ENCODE results near the gene ZBTB14.

ZBTB14 gene

GRCh38 chr18:5295981-5296705 lies 617 bp upstream of the ZBTB14 start:
- Histone ChIP-seq H3K4me1 (ENCODE audit: low read length) (peaks cover 7% of the 10 kb centered on the region), H3K9me3 (ENCODE audit: insufficient read depth, low read length) (no peaks in the 10 kb centered on the region), H3K4me3 (ENCODE audit: low read length) (peak overlapping the region; percentile 97), H3K9ac (ENCODE audit: low read length) (peak overlapping the region; percentile 94), H4K20me1 (ENCODE audit: insufficient read depth, low read length) (no peaks in the 10 kb centered on the region), H2AFZ (ENCODE audit: low read depth, low read length) (peak overlapping the region; percentile 75; the same call in 1 of the 2 replicates), H3K27me3 (ENCODE audit: low read depth, low read length) (peaks cover 4% of the 10 kb centered on the region; the same call in 1 of the 2 replicates), H3K79me2 (ENCODE audit: low read length) (peaks cover 17% of the 10 kb centered on the region), H3K27ac (ENCODE audit: low read length) (peak overlapping the region; percentile 89), H3K36me3 (replicated peaks; ENCODE audit: low read depth, low read length) (peaks cover 11% of the 10 kb centered on the region), H3K4me2 (ENCODE audit: low read length) (peak overlapping the region; percentile 74)
- no peak for TF ChIP-seq EZH2phosphoT487 (IDR thresholded peaks at IDR 0.05; ENCODE audit: low read depth)
- no peak for TF ChIP-seq CTCF (IDR thresholded peaks at IDR 0.05; ENCODE audit: low read depth, low read length)

DNA sequence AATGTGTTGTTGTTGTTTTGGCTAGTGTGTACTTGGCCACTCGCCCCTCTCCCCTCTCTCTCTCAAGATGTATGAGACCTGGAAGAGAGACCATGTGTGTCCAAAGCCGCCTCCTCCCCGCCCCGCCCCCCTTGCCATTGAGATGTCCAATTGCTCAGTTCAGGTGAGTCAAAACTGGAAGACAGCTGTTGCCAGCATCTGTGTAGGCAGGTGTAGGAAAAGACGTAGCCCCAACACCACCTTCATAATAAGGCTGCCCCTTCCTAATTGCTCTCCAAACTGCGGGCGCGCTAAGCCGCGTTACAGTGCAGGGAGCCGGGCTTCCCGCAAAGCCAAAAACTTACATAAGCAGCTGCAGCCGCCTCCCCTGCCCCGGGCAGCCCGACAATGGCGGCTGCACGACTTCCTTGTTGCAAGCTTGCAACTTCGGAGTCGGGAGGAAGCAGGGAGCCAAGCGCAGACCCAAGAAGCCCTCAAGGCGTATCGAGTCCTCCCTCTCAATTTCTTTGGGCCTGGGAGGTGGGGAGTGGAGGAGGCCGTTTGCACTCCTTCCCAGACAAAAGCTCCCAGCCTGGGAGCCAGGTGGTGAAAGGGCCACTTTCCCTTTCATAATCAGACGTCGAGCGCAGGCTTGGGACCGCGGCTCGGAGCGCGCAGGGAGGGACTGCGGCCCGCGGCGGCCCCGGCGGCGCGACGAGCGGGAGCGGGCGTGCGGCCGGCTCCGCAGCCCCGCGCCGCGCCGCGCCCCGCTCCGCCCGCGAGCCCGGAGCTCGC lies 882 bp downstream of the ZBTB14 start:
- Histone ChIP-seq H3K4me1 (ENCODE audit: low read length) (peaks cover 7% of the 10 kb centered on the region), H4K20me1 (ENCODE audit: insufficient read depth, low read length) (no peaks in the 10 kb centered on the region), H2AFZ (ENCODE audit: low read depth, low read length) (peak overlapping the region; percentile 80), H3K4me2 (ENCODE audit: low read length) (peak overlapping the region; percentile 88), H3K27ac (ENCODE audit: low read length) (peak overlapping the region; percentile 82), H3K36me3 (replicated peaks; ENCODE audit: low read depth, low read length) (peaks cover 23% of the 10 kb centered on the region), H3K9me3 (ENCODE audit: insufficient read depth, low read length) (no peaks in the 10 kb centered on the region), H3K4me3 (ENCODE audit: low read length) (peak overlapping the region; percentile 98), H3K9ac (ENCODE audit: low read length) (peak overlapping the region; percentile 94), H3K79me2 (ENCODE audit: low read length) (peaks cover 17% of the 10 kb centered on the region), H3K27me3 (ENCODE audit: low read depth, low read length) (no peaks in the 10 kb centered on the region)
- TF ChIP-seq EZH2phosphoT487 (IDR thresholded peaks at IDR 0.05; ENCODE audit: low read depth) (no peak), CTCF (IDR thresholded peaks at IDR 0.05; ENCODE audit: low read depth, low read length) (no peak)

DNA sequence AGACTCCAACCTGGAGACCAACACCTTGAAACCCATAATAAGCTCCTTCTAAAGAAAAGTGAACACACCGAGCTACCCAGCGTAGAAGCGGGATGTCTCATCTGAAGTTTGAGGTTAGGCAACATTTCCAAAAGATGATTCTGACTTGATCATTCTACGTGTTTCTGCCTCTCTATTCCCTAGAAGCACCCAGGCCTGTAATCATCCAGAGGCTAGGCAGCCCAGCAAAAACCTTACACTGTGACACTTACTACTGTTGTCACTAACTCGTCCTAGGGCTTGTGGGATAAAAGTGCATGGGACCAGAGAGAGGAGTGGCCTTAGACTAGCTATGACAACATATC lies 1.4 kb downstream of the ZBTB14 start:
- Histone ChIP-seq H3K36me3 (replicated peaks; ENCODE audit: low read depth, low read length) (peaks cover 23% of the 10 kb centered on the region), H3K27ac (ENCODE audit: low read length) (peak overlapping the region; percentile 82), H3K27me3 (ENCODE audit: low read depth, low read length) (no peaks in the 10 kb centered on the region), H3K79me2 (ENCODE audit: low read length) (peaks cover 17% of the 10 kb centered on the region), H3K4me2 (ENCODE audit: low read length) (peak overlapping the region; percentile 88), H4K20me1 (ENCODE audit: insufficient read depth, low read length) (no peaks in the 10 kb centered on the region), H3K4me3 (ENCODE audit: low read length) (peak overlapping the region; percentile 98), H3K9me3 (ENCODE audit: insufficient read depth, low read length) (no peaks in the 10 kb centered on the region), H2AFZ (ENCODE audit: low read depth, low read length) (no peak overlapping the region), H3K4me1 (ENCODE audit: low read length) (peaks cover 7% of the 10 kb centered on the region), H3K9ac (ENCODE audit: low read length) (peak overlapping the region; percentile 94)
- no peak for TF ChIP-seq EZH2phosphoT487 (IDR thresholded peaks at IDR 0.05; ENCODE audit: low read depth)
- TF ChIP-seq CTCF (IDR thresholded peaks at IDR 0.05; ENCODE audit: low read depth, low read length) = no peak

- Histone ChIP-seq H3K79me2 (ENCODE audit: low read length) (peaks cover 4% of the 10 kb centered on the region; the same call in 1 of the 2 replicates), H3K9ac (ENCODE audit: low read length) (no peak overlapping the region), H2AFZ (ENCODE audit: low read depth, low read length) (no peak overlapping the region), H3K4me1 (ENCODE audit: low read length) (no peaks in the 10 kb centered on the region), H3K36me3 (replicated peaks; ENCODE audit: low read depth, low read length) (peaks cover 31% of the 10 kb centered on the region), H3K4me2 (ENCODE audit: low read length) (no peak overlapping the region), H3K27ac (ENCODE audit: low read length) (no peak overlapping the region), H3K9me3 (ENCODE audit: insufficient read depth, low read length) (no peaks in the 10 kb centered on the region), H4K20me1 (ENCODE audit: insufficient read depth, low read length) (no peaks in the 10 kb centered on the region), H3K4me3 (ENCODE audit: low read length) (no peak overlapping the region), H3K27me3 (ENCODE audit: low read depth, low read length) (no peaks in the 10 kb centered on the region)
- TF ChIP-seq CTCF (IDR thresholded peaks at IDR 0.05; ENCODE audit: low read depth, low read length) (no peak), EZH2phosphoT487 (IDR thresholded peaks at IDR 0.05; ENCODE audit: low read depth) (no peak)
Observed at GRCh38 chr18:5288517-5288935, 7.0 kb downstream of the ZBTB14 start.

Data from OCI-LY3 (cell line).